ENCODE results near the gene COX8C. TPM values are rescaled to one million over a fixed set of nuclear protein-coding genes. Genes with fewer than 3 reads are reported as not detected.
A peak's percentile ranks its signal among the peaks of the same experiment; 100 is the strongest.

COX8C gene
- total and polyA plus RNA-seq, 9 of the 15 experiments (the other 6 are each of a cell fraction or from before 2014, with no cell fraction given), result not detected

DNA sequence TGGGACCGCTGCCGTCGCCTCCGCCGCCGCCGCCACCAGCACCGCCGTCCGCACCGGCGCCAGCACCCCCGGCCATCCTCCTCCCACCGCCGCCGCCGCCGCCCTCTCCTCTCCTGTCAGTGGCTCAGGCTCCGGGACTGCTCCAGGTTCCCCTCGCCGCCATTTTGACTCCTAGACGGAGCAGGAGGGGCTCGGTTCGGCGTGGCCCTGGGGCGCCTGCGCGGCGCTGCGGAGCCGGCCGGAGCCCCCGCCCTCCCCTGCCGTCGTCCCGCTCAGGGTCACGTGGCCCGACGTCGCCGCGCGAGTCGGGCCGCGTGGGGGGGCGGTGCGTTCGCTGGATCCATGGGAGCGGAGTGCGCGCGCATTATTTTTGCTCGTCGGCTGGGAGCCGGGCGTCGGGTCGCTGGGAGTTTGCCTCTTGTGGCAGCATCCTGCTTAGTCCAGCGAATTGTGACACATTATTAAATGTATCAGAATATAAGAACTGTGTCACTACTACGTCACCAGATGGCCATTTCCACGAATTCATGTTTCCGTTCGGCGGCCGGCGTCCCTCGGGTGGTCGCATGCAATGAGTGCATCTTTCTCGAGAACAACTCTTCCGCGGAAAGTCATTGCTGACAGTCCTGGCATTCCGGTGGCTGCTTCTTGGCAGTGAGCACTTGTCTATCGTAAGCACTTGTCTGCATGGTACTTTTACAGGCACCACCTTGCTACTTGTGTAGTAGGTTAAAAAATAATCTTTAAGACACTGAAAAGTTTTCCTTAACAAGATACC, 13.9 kb upstream of the COX8C start, which contains the start of gene BTBD7 (continued):
- TF ChIP-seq PREB (CRISPR knock-in tag; IDR thresholded peaks at IDR 0.05) (no peak), MYC (IDR thresholded peaks at IDR 0.05; ENCODE audit: low read depth, low read length) (peak; percentile 68), MYC (CRISPR knock-in tag; IDR thresholded peaks at IDR 0.05; ENCODE audit: borderline replicate concordance, low read depth) (no peak), STAT5B (CRISPR knock-in tag; IDR thresholded peaks at IDR 0.05) (no peak), POLR2G (IDR thresholded peaks at IDR 0.05; ENCODE audit: low read depth, low read length) (peak; percentile 89), NCOA2 (IDR thresholded peaks at IDR 0.05; ENCODE audit: partially characterized antibody in 2 of 2) (no peak), SIN3B (IDR thresholded peaks at IDR 0.05; ENCODE audit: low read depth) (0 out of 2 replicates have a peak, but pooled peaks have one; percentile 40), ZNF431 (CRISPR knock-in tag; IDR thresholded peaks at IDR 0.05) (no peak), SP2 (IDR thresholded peaks at IDR 0.05; ENCODE audit: extremely low read depth, low read depth, low read length, poor library complexity, severe bottlenecking) (no peak), XRCC4 (IDR thresholded peaks at IDR 0.05; ENCODE audit: extremely low read depth, insufficient read depth, insufficient read length) (no peak), MEIS2 (IDR thresholded peaks at IDR 0.05; ENCODE audit: partially characterized antibody) (peak; percentile 43), XRCC5 (IDR thresholded peaks at IDR 0.05; ENCODE audit: low read depth, low read length) (no peak), YY1 (IDR thresholded peaks at IDR 0.05; ENCODE audit: borderline replicate concordance in 1 of 3, control insufficient read depth in 1 of 3, extremely low read depth in 1 of 3, insufficient read depth in 3 of 3, insufficient read length in 1 of 3, insufficient replicate concordance in 2 of 3, low read depth in 1 of 3, low read length in 2 of 3) (peak; percentile 63 to 93 (median 87)), JUN (IDR thresholded peaks at IDR 0.05; ENCODE audit: borderline replicate concordance, low read depth, low read length) (no peak), JUN (CRISPR knock-in tag; IDR thresholded peaks at IDR 0.05; ENCODE audit: borderline replicate concordance) (0 out of 2 replicates have a peak, but pooled peaks have one; percentile 49), TFE3 (CRISPR knock-in tag; IDR thresholded peaks at IDR 0.05) (peak; percentile 88)
- TF ChIP-seq, protein P1, sequence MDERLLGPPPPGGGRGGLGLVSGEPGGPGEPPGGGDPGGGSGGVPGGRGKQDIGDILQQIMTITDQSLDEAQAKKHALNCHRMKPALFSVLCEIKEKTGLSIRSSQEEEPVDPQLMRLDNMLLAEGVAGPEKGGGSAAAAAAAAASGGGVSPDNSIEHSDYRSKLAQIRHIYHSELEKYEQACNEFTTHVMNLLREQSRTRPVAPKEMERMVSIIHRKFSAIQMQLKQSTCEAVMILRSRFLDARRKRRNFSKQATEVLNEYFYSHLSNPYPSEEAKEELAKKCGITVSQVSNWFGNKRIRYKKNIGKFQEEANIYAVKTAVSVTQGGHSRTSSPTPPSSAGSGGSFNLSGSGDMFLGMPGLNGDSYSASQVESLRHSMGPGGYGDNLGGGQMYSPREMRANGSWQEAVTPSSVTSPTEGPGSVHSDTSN (CRISPR knock-in tag; IDR thresholded peaks at IDR 0.05; ENCODE audit: low read depth), result no peak
- TF ChIP-seq, protein P1 (tag; conservative IDR thresholded peaks at IDR 0.05; ENCODE audit: low read depth), result no peak
- TF ChIP-seq, protein P2, sequence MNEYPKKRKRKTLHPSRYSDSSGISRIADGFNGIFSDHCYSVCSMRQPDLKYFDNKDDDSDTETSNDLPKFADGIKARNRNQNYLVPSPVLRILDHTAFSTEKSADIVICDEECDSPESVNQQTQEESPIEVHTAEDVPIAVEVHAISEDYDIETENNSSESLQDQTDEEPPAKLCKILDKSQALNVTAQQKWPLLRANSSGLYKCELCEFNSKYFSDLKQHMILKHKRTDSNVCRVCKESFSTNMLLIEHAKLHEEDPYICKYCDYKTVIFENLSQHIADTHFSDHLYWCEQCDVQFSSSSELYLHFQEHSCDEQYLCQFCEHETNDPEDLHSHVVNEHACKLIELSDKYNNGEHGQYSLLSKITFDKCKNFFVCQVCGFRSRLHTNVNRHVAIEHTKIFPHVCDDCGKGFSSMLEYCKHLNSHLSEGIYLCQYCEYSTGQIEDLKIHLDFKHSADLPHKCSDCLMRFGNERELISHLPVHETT (CRISPR knock-in tag; conservative IDR thresholded peaks at IDR 0.05 in 1 of 2, IDR thresholded peaks at IDR 0.05 in 1 of 2), result 0 out of 4 replicates have a peak, but pooled peaks of 1 of the 2 experiments have one; percentile 34
